Measurements from ENCODE around the gene RMP24.

DNA sequence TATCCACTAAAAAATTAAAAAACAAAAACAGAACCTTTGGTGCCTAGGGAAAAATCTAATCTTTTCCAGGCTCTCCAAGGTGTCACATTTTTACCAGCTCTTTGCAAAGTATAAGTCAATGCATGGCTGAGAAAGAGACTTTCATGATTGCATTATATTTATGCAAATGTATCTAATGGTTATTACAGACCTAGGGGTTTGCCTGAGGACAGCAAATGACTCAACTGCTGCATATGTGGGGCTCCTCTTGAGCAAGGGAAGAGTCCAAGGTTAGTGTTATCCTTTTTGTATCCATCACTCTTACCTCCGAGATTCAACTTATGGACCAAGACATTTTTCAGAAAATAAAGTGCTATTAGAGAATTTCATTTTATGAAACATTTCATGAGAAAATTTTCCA is 33.9 kb upstream of the RMP24 start:
- TF ChIP-seq, protein P1, sequence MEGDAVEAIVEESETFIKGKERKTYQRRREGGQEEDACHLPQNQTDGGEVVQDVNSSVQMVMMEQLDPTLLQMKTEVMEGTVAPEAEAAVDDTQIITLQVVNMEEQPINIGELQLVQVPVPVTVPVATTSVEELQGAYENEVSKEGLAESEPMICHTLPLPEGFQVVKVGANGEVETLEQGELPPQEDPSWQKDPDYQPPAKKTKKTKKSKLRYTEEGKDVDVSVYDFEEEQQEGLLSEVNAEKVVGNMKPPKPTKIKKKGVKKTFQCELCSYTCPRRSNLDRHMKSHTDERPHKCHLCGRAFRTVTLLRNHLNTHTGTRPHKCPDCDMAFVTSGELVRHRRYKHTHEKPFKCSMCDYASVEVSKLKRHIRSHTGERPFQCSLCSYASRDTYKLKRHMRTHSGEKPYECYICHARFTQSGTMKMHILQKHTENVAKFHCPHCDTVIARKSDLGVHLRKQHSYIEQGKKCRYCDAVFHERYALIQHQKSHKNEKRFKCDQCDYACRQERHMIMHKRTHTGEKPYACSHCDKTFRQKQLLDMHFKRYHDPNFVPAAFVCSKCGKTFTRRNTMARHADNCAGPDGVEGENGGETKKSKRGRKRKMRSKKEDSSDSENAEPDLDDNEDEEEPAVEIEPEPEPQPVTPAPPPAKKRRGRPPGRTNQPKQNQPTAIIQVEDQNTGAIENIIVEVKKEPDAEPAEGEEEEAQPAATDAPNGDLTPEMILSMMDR (IDR thresholded peaks at IDR 0.05; ENCODE audit: low read length): no peak
- no peak for TF ChIP-seq EZH2 (IDR thresholded peaks at IDR 0.05; ENCODE audit: borderline replicate concordance, low read length)
